IPS-18a (cell line): ENCODE results near the gene SLC6A18.
"Not testable (repeated sequence)": the region's sequence is repeated elsewhere in the genome, so short reads cannot be mapped to it uniquely, and the experiment has no call there.

Experiments
- H3K27ac ChIP-seq: one replicate; pipeline ENCODE4 v1.5.1; 2013; ENCODE audit warnings: low read length
- H3K27me3 ChIP-seq: one replicate; pipeline ENCODE4 v1.6.1; 2013; ENCODE audit warnings: mild to moderate bottlenecking, low read length; ENCODE audit not compliant: control insufficient read depth, insufficient read depth
- H3K36me3 ChIP-seq: one replicate; pipeline ENCODE4 v1.6.1; 2013; ENCODE audit warnings: low read depth, low read length; ENCODE audit not compliant: control insufficient read depth
- H3K4me1 ChIP-seq: one replicate; pipeline ENCODE4 v1.6.1; 2013; ENCODE audit warnings: low read depth, low read length; ENCODE audit not compliant: control insufficient read depth
- H3K4me3 ChIP-seq: one replicate; pipeline ENCODE4 v1.5.1; 2013; ENCODE audit warnings: low read length
- H3K9ac ChIP-seq: one replicate; pipeline ENCODE4 v1.6.1; 2013; ENCODE audit warnings: mild to moderate bottlenecking, low read length, moderate library complexity
- H3K9me3 ChIP-seq: one replicate; pipeline ENCODE4 v1.6.1; 2013; ENCODE audit warnings: low read depth, low read length; ENCODE audit not compliant: control insufficient read depth

The SLC6A18 gene

GRCh38 chr5:1221721-1222120 lies 3.5 kb upstream of the SLC6A18 start:
- Histone ChIP-seq H3K4me3 (no peak overlapping the region), H3K27ac (no peak overlapping the region), H3K9ac (no peak overlapping the region), H3K4me1 (no peaks in the 10 kb centered on the region), H3K9me3 (no peaks in the 10 kb centered on the region), H3K27me3 (no peaks in the 10 kb centered on the region), H3K36me3 (no peaks in the 10 kb centered on the region)

GRCh38 chr5:1222147-1222546 lies 3.0 kb upstream of the SLC6A18 start:
- Histone ChIP-seq H3K4me1 (no peaks in the 10 kb centered on the region), H3K9me3 (no peaks in the 10 kb centered on the region), H3K36me3 (no peaks in the 10 kb centered on the region), H3K4me3 (no peak overlapping the region), H3K27ac (no peak overlapping the region), H3K9ac (no peak overlapping the region), H3K27me3 (no peaks in the 10 kb centered on the region)

- Histone ChIP-seq H3K4me3 (no peak overlapping the region), H3K27ac (no peak overlapping the region), H3K36me3 (no peaks in the 10 kb centered on the region), H3K27me3 (no peaks in the 10 kb centered on the region), H3K9ac (no peak overlapping the region), H3K9me3 (no peaks in the 10 kb centered on the region), H3K4me1 (no peaks in the 10 kb centered on the region)
These were observed 2.4 kb upstream of the SLC6A18 start for GRCh38 chr5:1222621-1223277.

- Histone ChIP-seq H3K9me3 (no peaks in the 10 kb centered on the region), H3K36me3 (no peaks in the 10 kb centered on the region), H3K9ac (no peak overlapping the region), H3K27ac (no peak overlapping the region), H3K4me1 (no peaks in the 10 kb centered on the region), H3K4me3 (no peak overlapping the region), H3K27me3 (no peaks in the 10 kb centered on the region)
These were observed 1.9 kb upstream of the SLC6A18 start for GRCh38 chr5:1223278-1223670.

GRCh38 chr5:1224631-1225030 lies 550 bp upstream of the SLC6A18 start:
- Histone ChIP-seq H3K9me3 (no peaks in the 10 kb centered on the region), H3K4me3 (no peak overlapping the region)

GRCh38 chr5:1226231-1226630 lies 1.1 kb downstream of the SLC6A18 start:
- H3K4me3 ChIP-seq, result no peak overlapping the region
- no peaks in the 10 kb centered on the region for H3K9me3 ChIP-seq
- H3K4me1 ChIP-seq, result no peaks in the 10 kb centered on the region
- H3K27me3 ChIP-seq, result no peaks in the 10 kb centered on the region
- no peak overlapping the region for H3K27ac ChIP-seq
- no peaks in the 10 kb centered on the region for H3K36me3 ChIP-seq
- H3K9ac ChIP-seq, result no peak overlapping the region

More at GRCh38 chr5:1224631-1225030, 550 bp upstream of the SLC6A18 start:
- H3K9ac ChIP-seq, result no peak overlapping the region
- no peaks in the 10 kb centered on the region for H3K27me3 ChIP-seq
- no peak overlapping the region for H3K27ac ChIP-seq
- H3K36me3 ChIP-seq, result no peaks in the 10 kb centered on the region
- H3K4me1 ChIP-seq, result no peaks in the 10 kb centered on the region

- Histone ChIP-seq H3K4me3 (no peak overlapping the region), H3K4me1 (no peaks in the 10 kb centered on the region), H3K27me3 (no peaks in the 10 kb centered on the region), H3K27ac (no peak overlapping the region), H3K9ac (no peak overlapping the region), H3K36me3 (no peaks in the 10 kb centered on the region), H3K9me3 (no peaks in the 10 kb centered on the region)
These were observed 1.8 kb downstream of the SLC6A18 start for GRCh38 chr5:1226839-1227581.

GRCh38 chr5:1227667-1228066 lies 2.5 kb downstream of the SLC6A18 start:
- H3K27ac ChIP-seq, result no peak overlapping the region
- no peaks in the 10 kb centered on the region for H3K36me3 ChIP-seq
- H3K9me3 ChIP-seq, result no peaks in the 10 kb centered on the region
- H3K4me3 ChIP-seq, result no peak overlapping the region
- no peaks in the 10 kb centered on the region for H3K4me1 ChIP-seq
- no peaks in the 10 kb centered on the region for H3K27me3 ChIP-seq
- no peak overlapping the region for H3K9ac ChIP-seq

GRCh38 chr5:1228120-1228519 lies 2.9 kb downstream of the SLC6A18 start:
- Histone ChIP-seq H3K27me3 (no peaks in the 10 kb centered on the region), H3K27ac (no peak overlapping the region), H3K4me1 (no peaks in the 10 kb centered on the region), H3K9ac (no peak overlapping the region), H3K36me3 (no peaks in the 10 kb centered on the region), H3K4me3 (no peak overlapping the region), H3K9me3 (no peaks in the 10 kb centered on the region)

- H3K9me3 ChIP-seq, H3K4me1 ChIP-seq, H3K27ac ChIP-seq, H3K4me3 ChIP-seq, H3K9ac ChIP-seq, H3K36me3 ChIP-seq, H3K27me3 ChIP-seq: not testable (repeated sequence)
These were observed 3.8 kb downstream of the SLC6A18 start for GRCh38 chr5:1229023-1229422.

GRCh38 chr5:1229822-1230221 lies 4.6 kb downstream of the SLC6A18 start:
- no peaks in the 10 kb centered on the region for H3K4me1 ChIP-seq
- H3K27ac ChIP-seq, result no peak overlapping the region
- H3K9ac ChIP-seq, result no peak overlapping the region
- H3K27me3 ChIP-seq, result no peaks in the 10 kb centered on the region
- no peak overlapping the region for H3K4me3 ChIP-seq
- no peaks in the 10 kb centered on the region for H3K9me3 ChIP-seq
- H3K36me3 ChIP-seq, result no peaks in the 10 kb centered on the region

- Histone ChIP-seq H3K9ac (no peak overlapping the region), H3K27ac (no peak overlapping the region), H3K4me1 (no peaks in the 10 kb centered on the region), H3K36me3 (no peaks in the 10 kb centered on the region), H3K27me3 (no peaks in the 10 kb centered on the region), H3K4me3 (no peak overlapping the region), H3K9me3 (no peaks in the 10 kb centered on the region)
These were observed 5.4 kb downstream of the SLC6A18 start for GRCh38 chr5:1230551-1230950.
